ENCODE results near the gene TRPT1. TPM values are rescaled to one million over a fixed set of nuclear protein-coding genes. Genes with fewer than 3 reads are reported as not detected.
A peak's percentile ranks its signal among the peaks of the same experiment; 100 is the strongest.

TRPT1 gene
- polyA plus RNA-seq (2013, experiment 1 of 4), result 24.7 TPM
- 21.7 TPM for polyA plus RNA-seq (2013, experiment 2 of 4)
- 27.8 TPM for polyA plus RNA-seq (2013, experiment 3 of 4)
- 32.4 TPM for polyA plus RNA-seq (2013, experiment 4 of 4)

- Histone ChIP-seq H3K4me3 (ENCODE audit: insufficient read depth, low read depth, low read length) (peak within 1 kb of the TSS; percentile 64), H3K36me3 (ENCODE audit: control insufficient read depth, insufficient read depth, low read length) (no peaks in the 10 kb centered on the region), H3K27ac (ENCODE audit: insufficient read depth, low read depth, low read length, poor library complexity, severe bottlenecking) (no peak within 1 kb of the TSS), H3K27me3 (ENCODE audit: control insufficient read depth, insufficient read depth, low read length, poor library complexity, severe bottlenecking) (peaks cover 2% of the 10 kb centered on the region), H3K4me1 (ENCODE audit: control insufficient read depth, insufficient read depth, low read length) (peaks cover 23% of the 10 kb centered on the region), H3K9me3 (ENCODE audit: control insufficient read depth, low read length) (no peaks in the 10 kb centered on the region)
- 1% methylated on average over 54 of the region's 54 CpGs for WGBS, 2 experiments
Observed at GRCh38 chr11:64225608-64226506, at the start of gene TRPT1, which contains the start of gene NUDT22. Gene TRPT1, minus strand, starts transcription at chr11:64226186. Its CDS starts 326 bp downstream, at chr11:64225860. Gene NUDT22, plus strand, starts transcription at chr11:64226274. Its CDS starts 379 bp downstream, at chr11:64226653.

- Histone ChIP-seq H3K9me3 (ENCODE audit: control insufficient read depth, low read length) (no peaks in the 10 kb centered on the region), H3K4me3 (ENCODE audit: insufficient read depth, low read depth, low read length) (no peak overlapping the region)
- WGBS, 2 experiments, result 91% methylated on average over 15 of the region's 15 CpGs
Observed at GRCh38 chr11:64275031-64275800, 49.2 kb upstream of the TRPT1 start.

DNA sequence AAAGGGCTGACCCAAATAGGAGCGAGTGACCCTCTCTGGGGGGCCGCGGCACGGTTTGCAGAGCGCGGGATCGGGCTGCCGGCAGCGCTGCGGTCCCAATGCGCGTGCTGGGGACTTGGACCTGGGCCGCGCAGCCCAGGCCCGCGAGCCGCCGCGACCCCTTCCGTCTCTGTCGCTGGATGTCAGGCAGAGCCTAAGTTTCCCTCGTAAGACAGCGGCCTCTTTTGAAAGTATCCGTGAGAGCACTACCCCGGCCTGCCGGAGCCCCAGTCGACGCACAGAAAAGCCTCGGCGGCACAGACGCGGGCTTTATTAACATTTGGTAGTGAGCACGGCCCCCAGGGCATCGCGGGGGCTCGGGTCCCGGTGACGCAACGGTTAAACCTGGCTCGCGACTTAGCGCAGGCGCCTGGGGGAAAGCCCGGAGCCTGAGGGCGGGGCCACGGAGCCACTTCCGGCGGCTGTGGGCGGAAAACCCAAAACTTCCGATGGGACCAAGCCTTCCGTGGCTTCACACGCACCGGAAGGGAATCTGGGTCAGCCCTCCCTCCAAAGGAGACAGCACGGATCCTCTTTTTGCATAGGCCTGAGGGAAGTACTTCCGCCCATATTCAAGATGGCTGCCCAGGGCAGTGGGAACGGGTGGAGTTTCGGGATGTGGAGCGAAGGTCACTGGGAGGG is 43.7 kb upstream of the TRPT1 start:
- WGBS, 2 experiments, result 0% methylated on average over 58 of the region's 58 CpGs
- H3K4me3 ChIP-seq (ENCODE audit: insufficient read depth, low read depth, low read length), result peak overlapping the region; percentile 95
- peaks cover 4% of the 10 kb centered on the region for H3K4me1 ChIP-seq (ENCODE audit: control insufficient read depth, insufficient read depth, low read length)
- H3K27me3 ChIP-seq (ENCODE audit: control insufficient read depth, insufficient read depth, low read length, poor library complexity, severe bottlenecking), result no peaks in the 10 kb centered on the region
- H3K36me3 ChIP-seq (ENCODE audit: control insufficient read depth, insufficient read depth, low read length), result peaks cover 3% of the 10 kb centered on the region
- peak overlapping the region; percentile 97 for H3K27ac ChIP-seq (ENCODE audit: insufficient read depth, low read depth, low read length, poor library complexity, severe bottlenecking)
- H3K9me3 ChIP-seq (ENCODE audit: control insufficient read depth, low read length), result no peaks in the 10 kb centered on the region

More at GRCh38 chr11:64275031-64275800, 49.2 kb upstream of the TRPT1 start:
- no peak overlapping the region for H3K27ac ChIP-seq (ENCODE audit: insufficient read depth, low read depth, low read length, poor library complexity, severe bottlenecking)
- peaks cover 6% of the 10 kb centered on the region for H3K36me3 ChIP-seq (ENCODE audit: control insufficient read depth, insufficient read depth, low read length)
- no peaks in the 10 kb centered on the region for H3K27me3 ChIP-seq (ENCODE audit: control insufficient read depth, insufficient read depth, low read length, poor library complexity, severe bottlenecking)
- peaks cover 3% of the 10 kb centered on the region for H3K4me1 ChIP-seq (ENCODE audit: control insufficient read depth, insufficient read depth, low read length)

DNA sequence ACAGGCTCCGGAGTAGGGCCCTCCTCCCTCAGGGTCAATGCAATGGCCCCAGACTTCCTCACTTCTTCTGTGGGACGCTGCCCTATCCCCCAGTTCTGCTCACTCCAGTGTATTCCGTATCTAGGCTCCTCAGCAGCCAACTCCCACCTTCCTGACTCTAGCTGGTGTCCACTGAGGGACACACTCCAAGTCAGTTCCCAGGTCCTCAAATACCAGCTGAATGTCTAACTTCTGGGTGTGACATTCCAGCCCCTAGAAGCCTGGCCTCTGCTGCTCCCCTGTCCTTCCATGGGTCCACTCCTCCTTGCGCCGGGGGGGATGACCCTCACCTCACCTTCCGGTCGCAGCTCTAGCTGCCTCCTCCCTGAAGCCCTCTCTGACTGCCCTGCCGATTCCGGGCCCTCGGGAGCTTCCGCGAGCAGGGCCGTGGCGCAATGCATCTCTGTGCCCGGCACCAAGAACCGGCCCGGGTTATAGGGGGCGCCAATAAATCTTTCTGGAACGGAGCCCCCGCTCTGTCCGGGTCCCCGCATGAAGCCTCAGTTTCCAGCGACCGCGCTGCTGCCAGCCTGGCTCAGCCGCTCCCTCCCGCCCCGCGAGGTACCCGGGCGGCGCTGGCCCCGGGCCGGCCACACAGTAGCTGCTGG is 43.0 kb upstream of the TRPT1 start:
- Histone ChIP-seq H3K27me3 (ENCODE audit: control insufficient read depth, insufficient read depth, low read length, poor library complexity, severe bottlenecking) (no peaks in the 10 kb centered on the region), H3K4me1 (ENCODE audit: control insufficient read depth, insufficient read depth, low read length) (peaks cover 4% of the 10 kb centered on the region), H3K9me3 (ENCODE audit: control insufficient read depth, low read length) (no peaks in the 10 kb centered on the region), H3K27ac (ENCODE audit: insufficient read depth, low read depth, low read length, poor library complexity, severe bottlenecking) (peak overlapping the region; percentile 90), H3K4me3 (ENCODE audit: insufficient read depth, low read depth, low read length) (peak overlapping the region; percentile 95), H3K36me3 (ENCODE audit: control insufficient read depth, insufficient read depth, low read length) (peaks cover 3% of the 10 kb centered on the region)
- 4 to 5% methylated on average over 34 of the region's 34 CpGs for WGBS, 2 experiments

- Histone ChIP-seq H3K4me3 (ENCODE audit: insufficient read depth, low read depth, low read length) (peak overlapping the region; percentile 95), H3K9me3 (ENCODE audit: control insufficient read depth, low read length) (no peaks in the 10 kb centered on the region), H3K27me3 (ENCODE audit: control insufficient read depth, insufficient read depth, low read length, poor library complexity, severe bottlenecking) (no peaks in the 10 kb centered on the region), H3K36me3 (ENCODE audit: control insufficient read depth, insufficient read depth, low read length) (peaks cover 3% of the 10 kb centered on the region), H3K27ac (ENCODE audit: insufficient read depth, low read depth, low read length, poor library complexity, severe bottlenecking) (no peak overlapping the region), H3K4me1 (ENCODE audit: control insufficient read depth, insufficient read depth, low read length) (peaks cover 11% of the 10 kb centered on the region)
- WGBS, 2 experiments, result 92% methylated on average over 23 of the region's 23 CpGs
Observed at GRCh38 chr11:64268025-64268892, 42.3 kb upstream of the TRPT1 start.

DNA sequence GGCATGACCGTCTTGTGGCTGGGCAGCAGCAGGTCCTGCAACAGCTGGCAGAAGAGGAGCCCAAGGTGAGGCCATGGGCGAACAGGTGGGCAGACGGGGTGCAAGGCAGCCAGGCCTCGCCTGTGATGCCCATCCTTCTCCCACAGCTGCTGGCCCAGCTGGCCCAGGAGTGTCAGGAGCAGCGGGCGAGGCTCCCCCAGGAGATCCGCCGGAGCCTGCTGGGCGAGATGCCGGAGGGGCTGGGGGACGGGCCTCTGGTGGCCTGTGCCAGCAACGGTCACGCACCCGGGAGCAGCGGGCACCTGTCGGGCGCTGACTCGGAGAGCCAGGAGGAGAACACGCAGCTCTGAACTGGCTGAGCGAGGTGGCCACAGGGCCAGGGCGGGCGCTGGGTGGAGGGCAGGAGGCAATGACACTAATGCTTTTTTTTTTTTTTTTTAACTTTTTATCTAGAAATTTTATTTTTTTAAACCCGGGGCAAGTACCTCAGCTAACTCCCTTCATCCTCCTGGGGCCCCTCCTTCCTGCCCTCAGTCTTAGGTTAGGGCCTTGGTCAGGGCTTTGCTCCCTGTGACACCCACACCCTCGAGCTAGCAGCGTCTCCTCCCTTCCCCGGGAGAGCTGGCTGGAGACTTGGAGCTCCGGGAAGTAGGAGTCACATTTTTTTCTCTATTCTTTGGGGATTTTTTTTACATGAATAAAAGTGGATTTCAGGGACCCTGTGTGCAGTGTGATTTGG is 41.4 kb upstream of the TRPT1 start:
- peaks cover 14% of the 10 kb centered on the region for H3K4me1 ChIP-seq (ENCODE audit: control insufficient read depth, insufficient read depth, low read length)
- WGBS, 2 experiments, result 93% methylated on average over 27 of the region's 27 CpGs
- H3K4me3 ChIP-seq (ENCODE audit: insufficient read depth, low read depth, low read length), result no peak overlapping the region
- no peak overlapping the region for H3K27ac ChIP-seq (ENCODE audit: insufficient read depth, low read depth, low read length, poor library complexity, severe bottlenecking)
- peaks cover 8% of the 10 kb centered on the region for H3K36me3 ChIP-seq (ENCODE audit: control insufficient read depth, insufficient read depth, low read length)
- H3K9me3 ChIP-seq (ENCODE audit: control insufficient read depth, low read length), result no peaks in the 10 kb centered on the region
- no peaks in the 10 kb centered on the region for H3K27me3 ChIP-seq (ENCODE audit: control insufficient read depth, insufficient read depth, low read length, poor library complexity, severe bottlenecking)

DNA sequence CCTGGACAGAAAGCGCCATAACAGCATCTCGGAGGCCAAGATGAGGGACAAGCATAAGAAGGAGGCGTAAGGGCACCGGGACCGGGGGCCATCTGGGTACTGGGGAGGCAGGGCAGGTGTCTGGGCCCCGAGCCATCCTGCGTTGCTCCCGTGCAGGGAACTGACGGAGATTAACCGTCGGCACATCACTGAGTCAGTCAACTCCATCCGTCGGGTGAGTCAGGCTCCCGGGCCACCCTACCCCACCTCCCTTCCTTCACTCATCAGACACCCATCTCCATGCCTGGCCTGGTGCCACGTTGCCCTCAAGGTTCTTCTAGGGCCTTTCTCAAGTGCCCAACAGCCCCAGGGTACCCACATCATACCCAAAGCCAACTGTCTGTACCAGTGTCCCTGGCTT is 40.4 kb upstream of the TRPT1 start:
- Histone ChIP-seq H3K27ac (ENCODE audit: insufficient read depth, low read depth, low read length, poor library complexity, severe bottlenecking) (no peak overlapping the region), H3K4me1 (ENCODE audit: control insufficient read depth, insufficient read depth, low read length) (peaks cover 14% of the 10 kb centered on the region), H3K36me3 (ENCODE audit: control insufficient read depth, insufficient read depth, low read length) (peaks cover 12% of the 10 kb centered on the region), H3K4me3 (ENCODE audit: insufficient read depth, low read depth, low read length) (no peak overlapping the region), H3K27me3 (ENCODE audit: control insufficient read depth, insufficient read depth, low read length, poor library complexity, severe bottlenecking) (no peaks in the 10 kb centered on the region), H3K9me3 (ENCODE audit: control insufficient read depth, low read length) (no peaks in the 10 kb centered on the region)
- WGBS, 2 experiments, result 94% methylated on average over 15 of the region's 15 CpGs

DNA sequence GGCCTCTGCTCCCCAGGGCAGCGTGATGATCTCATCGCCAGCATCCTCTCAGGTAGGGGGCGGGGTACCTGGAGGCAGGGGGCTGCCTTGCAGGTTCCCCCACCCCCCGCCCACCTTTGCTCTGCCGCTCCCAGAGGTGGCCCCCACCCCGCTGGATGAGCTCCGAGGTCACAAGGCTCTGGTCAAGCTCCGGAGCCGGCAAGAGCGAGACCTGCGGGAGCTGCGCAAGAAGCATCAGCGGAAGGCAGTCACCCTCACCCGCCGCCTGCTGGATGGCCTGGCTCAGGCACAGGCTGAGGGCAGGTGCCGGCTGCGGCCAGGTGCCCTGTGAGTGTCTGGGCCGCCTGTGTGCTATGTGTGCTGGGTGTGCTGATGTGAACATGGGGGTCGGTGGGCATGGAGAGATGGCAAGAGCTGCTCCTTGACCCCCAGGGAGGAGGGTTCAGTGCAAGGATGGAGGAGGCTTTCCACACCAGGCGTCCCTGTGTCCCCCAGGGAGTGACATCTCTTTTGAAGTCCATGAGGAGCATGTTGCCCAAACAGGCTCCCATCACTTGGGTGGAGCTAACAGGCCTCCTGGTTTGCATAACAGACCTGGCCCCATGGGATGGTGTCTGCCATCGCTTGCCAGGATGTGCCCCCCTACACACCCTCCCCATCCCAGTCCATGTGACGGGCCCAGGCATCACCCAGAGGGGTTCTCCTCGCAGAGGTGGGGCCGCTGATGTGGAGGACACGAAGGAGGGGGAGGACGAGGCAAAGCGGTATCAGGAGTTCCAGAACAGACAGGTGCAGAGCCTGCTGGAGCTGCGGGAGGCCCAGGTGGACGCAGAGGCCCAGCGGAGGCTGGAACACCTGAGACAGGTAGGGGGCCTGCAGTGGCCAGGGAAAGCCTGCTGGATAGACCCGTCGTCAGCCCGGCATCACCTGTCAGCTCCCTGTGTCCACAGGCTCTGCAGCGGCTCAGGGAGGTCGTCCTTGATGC is 39.5 kb upstream of the TRPT1 start:
- Histone ChIP-seq H3K4me1 (ENCODE audit: control insufficient read depth, insufficient read depth, low read length) (peaks cover 14% of the 10 kb centered on the region), H3K9me3 (ENCODE audit: control insufficient read depth, low read length) (no peaks in the 10 kb centered on the region), H3K4me3 (ENCODE audit: insufficient read depth, low read depth, low read length) (no peak overlapping the region), H3K27me3 (ENCODE audit: control insufficient read depth, insufficient read depth, low read length, poor library complexity, severe bottlenecking) (no peaks in the 10 kb centered on the region), H3K36me3 (ENCODE audit: control insufficient read depth, insufficient read depth, low read length) (peaks cover 12% of the 10 kb centered on the region), H3K27ac (ENCODE audit: insufficient read depth, low read depth, low read length, poor library complexity, severe bottlenecking) (no peak overlapping the region)
- WGBS, 2 experiments, result 93 to 94% methylated on average over 35 of the region's 35 CpGs
